Measurements from ENCODE around the gene GAS5. TPM values are rescaled to one million over a fixed set of nuclear protein-coding genes. Genes with fewer than 3 reads are reported as not detected.

Gene GAS5
- polyA plus RNA-seq, result 307 TPM

GRCh38 chr1:173867753-173868265 lies at the start of gene GAS5:
GAS5 (minus strand) TSS chr1:173867989.
- Mint-ChIP-seq H3K27ac (peak within 1 kb of the TSS; percentile 89 to 99 (median 94)), H3K27me3 (no peaks in the 10 kb centered on the region)

GRCh38 chr1:173917149-173917548 lies 49.4 kb upstream of the GAS5 start, which contains the start of gene SERPINC1:
SERPINC1 (minus strand) TSS chr1:173917327; CDS start chr1:173917259, 68 bp downstream.
- H3K27me3 Mint-ChIP-seq, result no peaks in the 10 kb centered on the region
- H3K27ac Mint-ChIP-seq, result no peak within 1 kb of the TSS
- no peak within 1 kb of the TSS for H3K4me3 Mint-ChIP-seq
- no peaks in the 10 kb centered on the region for H3K9me3 Mint-ChIP-seq
- no peaks in the 10 kb centered on the region for H3K36me3 Mint-ChIP-seq
- H3K4me1 Mint-ChIP-seq, result no peaks in the 10 kb centered on the region

More at GRCh38 chr1:173867753-173868265, at the start of gene GAS5:
- Mint-ChIP-seq H3K4me1 (peaks cover 56 to 61% (median 60%) of the 10 kb centered on the region in 3 donors), H3K4me3 (peak within 1 kb of the TSS; percentile 90 to 97 (median 96)), H3K36me3 (peaks cover 1% of the 10 kb centered on the region), H3K9me3 (no peaks in the 10 kb centered on the region)

- H3K9me3 Mint-ChIP-seq, result no peaks in the 10 kb centered on the region
- H3K4me3 Mint-ChIP-seq, result no peak overlapping the region
- H3K4me1 Mint-ChIP-seq, result no peaks in the 10 kb centered on the region
- H3K27me3 Mint-ChIP-seq, result no peaks in the 10 kb centered on the region
- no peaks in the 10 kb centered on the region for H3K36me3 Mint-ChIP-seq
- no peak overlapping the region for H3K27ac Mint-ChIP-seq
Measured at GRCh38 chr1:173916667-173917066, 48.9 kb upstream of the GAS5 start.

- Mint-ChIP-seq H3K27me3 (no peaks in the 10 kb centered on the region), H3K4me1 (no peaks in the 10 kb centered on the region), H3K27ac (no peak overlapping the region), H3K36me3 (no peaks in the 10 kb centered on the region), H3K9me3 (no peaks in the 10 kb centered on the region), H3K4me3 (no peak overlapping the region)
Measured at GRCh38 chr1:173915596-173915995, 47.8 kb upstream of the GAS5 start.

- Mint-ChIP-seq H3K4me1 (no peaks in the 10 kb centered on the region), H3K36me3 (no peaks in the 10 kb centered on the region), H3K9me3 (no peaks in the 10 kb centered on the region), H3K27me3 (no peaks in the 10 kb centered on the region), H3K4me3 (peak overlapping the region in 1 of 4 donors; percentile 63), H3K27ac (no peak overlapping the region)
Measured at GRCh38 chr1:173914366-173914871, 46.6 kb upstream of the GAS5 start.

- no peaks in the 10 kb centered on the region for H3K9me3 Mint-ChIP-seq
- H3K27me3 Mint-ChIP-seq, result no peaks in the 10 kb centered on the region
- no peaks in the 10 kb centered on the region for H3K4me1 Mint-ChIP-seq
- H3K27ac Mint-ChIP-seq, result no peak overlapping the region
- no peaks in the 10 kb centered on the region for H3K36me3 Mint-ChIP-seq
- no peak overlapping the region for H3K4me3 Mint-ChIP-seq
Measured at GRCh38 chr1:173913111-173913510, 45.3 kb upstream of the GAS5 start.

- peaks cover 0 to 6% (median 6%) of the 10 kb centered on the region in 3 donors for H3K4me1 Mint-ChIP-seq
- no peak overlapping the region for H3K4me3 Mint-ChIP-seq
- peaks cover 4% of the 10 kb centered on the region for H3K36me3 Mint-ChIP-seq
- no peak overlapping the region for H3K27ac Mint-ChIP-seq
- no peaks in the 10 kb centered on the region for H3K27me3 Mint-ChIP-seq
- no peaks in the 10 kb centered on the region for H3K9me3 Mint-ChIP-seq
Measured at GRCh38 chr1:173903827-173904531, 36.2 kb upstream of the GAS5 start.

- H3K36me3 Mint-ChIP-seq, result peaks cover 4% of the 10 kb centered on the region
- no peaks in the 10 kb centered on the region for H3K27me3 Mint-ChIP-seq
- H3K4me3 Mint-ChIP-seq, result peak overlapping the region in 1 of 4 donors; percentile 3
- H3K27ac Mint-ChIP-seq, result no peak overlapping the region
- H3K4me1 Mint-ChIP-seq, result peaks cover 12 to 15% (median 14%) of the 10 kb centered on the region in 3 donors
- no peaks in the 10 kb centered on the region for H3K9me3 Mint-ChIP-seq
Measured at GRCh38 chr1:173900992-173901391, 33.2 kb upstream of the GAS5 start.

GRCh38 chr1:173900427-173900826 lies 32.6 kb upstream of the GAS5 start:
- H3K4me3 Mint-ChIP-seq, result no peak overlapping the region
- no peak overlapping the region for H3K27ac Mint-ChIP-seq
- peaks cover 12 to 15% (median 14%) of the 10 kb centered on the region in 3 donors for H3K4me1 Mint-ChIP-seq
- H3K9me3 Mint-ChIP-seq, result no peaks in the 10 kb centered on the region
- H3K27me3 Mint-ChIP-seq, result no peaks in the 10 kb centered on the region
- H3K36me3 Mint-ChIP-seq, result peaks cover 4% of the 10 kb centered on the region

GRCh38 chr1:173894189-173894588 lies 26.4 kb upstream of the GAS5 start:
- Mint-ChIP-seq H3K27ac (no peak overlapping the region), H3K4me1 (peaks cover 13 to 14% (median 14%) of the 10 kb centered on the region in 3 donors), H3K36me3 (peaks cover 13% of the 10 kb centered on the region), H3K27me3 (no peaks in the 10 kb centered on the region), H3K9me3 (no peaks in the 10 kb centered on the region), H3K4me3 (no peak overlapping the region)

- no peak overlapping the region for H3K4me3 Mint-ChIP-seq
- peaks cover 12 to 14% (median 13%) of the 10 kb centered on the region in 3 donors for H3K4me1 Mint-ChIP-seq
- no peak overlapping the region for H3K27ac Mint-ChIP-seq
- H3K27me3 Mint-ChIP-seq, result no peaks in the 10 kb centered on the region
- H3K9me3 Mint-ChIP-seq, result no peaks in the 10 kb centered on the region
- H3K36me3 Mint-ChIP-seq, result peaks cover 16% of the 10 kb centered on the region
Measured at GRCh38 chr1:173893611-173894010, 25.8 kb upstream of the GAS5 start.

- Mint-ChIP-seq H3K9me3 (no peaks in the 10 kb centered on the region), H3K4me3 (no peak overlapping the region)
Measured at GRCh38 chr1:173889885-173890284, 22.1 kb upstream of the GAS5 start.

GRCh38 chr1:173888749-173889148 lies 21.0 kb upstream of the GAS5 start:
- Mint-ChIP-seq H3K36me3 (peaks cover 24% of the 10 kb centered on the region), H3K27ac (no peak overlapping the region), H3K4me1 (peaks cover 2 to 12% (median 3%) of the 10 kb centered on the region in 3 donors), H3K9me3 (no peaks in the 10 kb centered on the region), H3K27me3 (no peaks in the 10 kb centered on the region), H3K4me3 (no peak overlapping the region)

More at GRCh38 chr1:173889885-173890284, 22.1 kb upstream of the GAS5 start:
- H3K4me1 Mint-ChIP-seq, result peaks cover 3 to 12% (median 4%) of the 10 kb centered on the region in 3 donors
- peaks cover 29% of the 10 kb centered on the region for H3K36me3 Mint-ChIP-seq
- no peaks in the 10 kb centered on the region for H3K27me3 Mint-ChIP-seq
- no peak overlapping the region for H3K27ac Mint-ChIP-seq

- H3K4me3 Mint-ChIP-seq, result no peak overlapping the region
- H3K4me1 Mint-ChIP-seq, result peaks cover 2 to 12% (median 3%) of the 10 kb centered on the region in 3 donors
- H3K36me3 Mint-ChIP-seq, result peaks cover 22% of the 10 kb centered on the region
- no peaks in the 10 kb centered on the region for H3K27me3 Mint-ChIP-seq
- no peak overlapping the region for H3K27ac Mint-ChIP-seq
- no peaks in the 10 kb centered on the region for H3K9me3 Mint-ChIP-seq
Measured at GRCh38 chr1:173887627-173888026, 19.8 kb upstream of the GAS5 start.

GRCh38 chr1:173886746-173887611 lies 19.2 kb upstream of the GAS5 start:
- Mint-ChIP-seq H3K27ac (peak overlapping the region in 1 of 3 donors; percentile 45), H3K27me3 (no peaks in the 10 kb centered on the region), H3K36me3 (peaks cover 20% of the 10 kb centered on the region), H3K4me3 (no peak overlapping the region), H3K9me3 (no peaks in the 10 kb centered on the region), H3K4me1 (peaks cover 3 to 12% (median 3%) of the 10 kb centered on the region in 3 donors)

Data from IgD-negative memory B cell (primary cell).